Fibroblast of lung (primary cell): ENCODE data around the gene CFAP410. TPM values are rescaled to one million over a fixed set of nuclear protein-coding genes. Genes with fewer than 3 reads are reported as not detected.

Source experiments
- DNase-seq, 2 donors: peaks; one replicate each; pipeline versions ENCODE4 v3.0.0 to v3.0.0-alpha.2; 2010; ENCODE audit warnings: low read depth in 2 of 2
- H2AFZ ChIP-seq: 2 replicates; pipeline ENCODE4 v1.5.1; 2012; ENCODE audit warnings: low read length, control low read depth, inconsistent platforms
- H3K27ac ChIP-seq: 2 replicates; pipeline ENCODE4 v1.5.1; 2011; ENCODE audit warnings: low read length, control low read depth; ENCODE audit not compliant: insufficient read depth
- H3K27me3 ChIP-seq: 2 replicates; pipeline ENCODE4 v1.5.1; 2011; ENCODE audit warnings: mild to moderate bottlenecking, low read length; ENCODE audit not compliant: control insufficient read depth, insufficient read depth
- H3K36me3 ChIP-seq: 2 replicates; pipeline ENCODE4 v1.5.1; 2011; ENCODE audit warnings: low read length; ENCODE audit not compliant: control insufficient read depth, insufficient read depth
- H3K4me1 ChIP-seq: 2 replicates; pipeline ENCODE4 v1.5.1; 2011; ENCODE audit warnings: low read length; ENCODE audit not compliant: control insufficient read depth, insufficient read depth; ENCODE audit errors: extremely low read depth
- H3K4me2 ChIP-seq: 2 replicates; pipeline ENCODE4 v1.5.1; 2011; ENCODE audit warnings: low read length, control low read depth; ENCODE audit not compliant: insufficient read depth; ENCODE audit errors: extremely low read depth
- H3K4me3 ChIP-seq, 4 experiments: fragments of 200-600 bp in 1 of 4; sonication (generic) in 1 of 4; replicated peaks in 1 of 4; 2 replicates each; pipeline ENCODE4 v1.5.1; 2011 to 2016; ENCODE audit warnings: low read length in 4 of 4, low read depth in 3 of 4, mild to moderate bottlenecking in 3 of 4, control low read depth in 2 of 4, inconsistent platforms in 1 of 4, mixed read lengths in 1 of 4; ENCODE audit not compliant: insufficient read depth in 1 of 4; ENCODE audit errors: control extremely low read depth in 1 of 4
- H3K79me2 ChIP-seq: 2 replicates; pipeline ENCODE4 v1.5.1; 2012; ENCODE audit warnings: mild to moderate bottlenecking, low read length, inconsistent platforms; ENCODE audit not compliant: control insufficient read depth, insufficient read depth
- H3K9ac ChIP-seq: 2 replicates; pipeline ENCODE4 v1.5.1; 2011; ENCODE audit warnings: mild to moderate bottlenecking, low read length, control low read depth; ENCODE audit not compliant: insufficient read depth
- H3K9me3 ChIP-seq: 2 replicates; pipeline ENCODE4 v1.5.1; 2012; ENCODE audit warnings: low read depth, low read length; ENCODE audit not compliant: control insufficient read depth, insufficient read depth
- H4K20me1 ChIP-seq: 2 replicates; pipeline ENCODE4 v1.5.1; 2011; ENCODE audit warnings: low read length; ENCODE audit not compliant: control insufficient read depth, insufficient read depth; ENCODE audit errors: extremely low read depth
- CTCF ChIP-seq, 2 donors: IDR thresholded peaks in 1 of 2; conservative IDR thresholded peaks in 1 of 2; 1 replicate in 1 of 2; 2 replicates in 1 of 2; pipeline ENCODE4 v1.5.1; 2011 to 2012; ENCODE audit warnings: low read length in 2 of 2, control low read depth in 1 of 2, inconsistent platforms in 1 of 2, low read depth in 1 of 2, mild to moderate bottlenecking in 1 of 2
- EZH2 ChIP-seq: IDR thresholded peaks from 2 replicates; pipeline ENCODE4 v1.5.1; 2012; ENCODE audit warnings: low read length, control low read depth, mild to moderate bottlenecking; ENCODE audit errors: missing control alignments
- polyA plus RNA-seq, 2 donors: library from polyadenylated mRNA; depleted of rRNA in 1 of 2; stranded (reverse) in 1 of 2; unstranded in 1 of 2; fragments of >200 nt; gene quantifications; 2 replicates each; pipeline ENCODE4 v1.2.1, GENCODE V29; 2011 to 2012; ENCODE audit warnings: missing spikeins in 1 of 2
- total RNA-seq: library from RNA; depleted of rRNA; stranded (reverse); fragments of >200 nt; gene quantifications from 2 replicates; pipeline ENCODE4 v1.2.1, GENCODE V29; 2014

CFAP410 gene
- total and polyA plus RNA-seq, 2 donors (not counting 1 experiment from before 2014, with no cell fraction given): 4.9 to 7.1 TPM

GRCh38 chr21:44286716-44287632 lies 52.2 kb downstream of the CFAP410 start:
- Histone ChIP-seq H3K4me3 (no peak overlapping the region), H4K20me1 (no peaks in the 10 kb centered on the region), H3K27me3 (no peaks in the 10 kb centered on the region), H2AFZ (no peak overlapping the region), H3K9ac (no peak overlapping the region), H3K79me2 (no peaks in the 10 kb centered on the region), H3K27ac (no peak overlapping the region), H3K36me3 (no peaks in the 10 kb centered on the region), H3K4me1 (no peaks in the 10 kb centered on the region), H3K4me2 (no peak overlapping the region), H3K9me3 (no peaks in the 10 kb centered on the region)
- TF ChIP-seq CTCF (conservative IDR thresholded peaks at IDR 0.05 in 1 of 2, IDR thresholded peaks at IDR 0.05 in 1 of 2; ENCODE audit: low read depth in 1 of 2, low read length in 2 of 2) (no peak), EZH2 (no peak)
- DNase-seq: no peak

- H3K79me2 ChIP-seq: no peaks in the 10 kb centered on the region
- DNase-seq: no peak
- no peak overlapping the region for H3K27ac ChIP-seq
- no peaks in the 10 kb centered on the region for H3K36me3 ChIP-seq
- H4K20me1 ChIP-seq: no peaks in the 10 kb centered on the region
- H3K4me1 ChIP-seq: no peaks in the 10 kb centered on the region
- H3K9ac ChIP-seq: no peak overlapping the region
- TF ChIP-seq EZH2 (no peak), CTCF (conservative IDR thresholded peaks at IDR 0.05 in 1 of 2, IDR thresholded peaks at IDR 0.05 in 1 of 2; ENCODE audit: low read depth in 1 of 2, low read length in 2 of 2) (no peak)
- H2AFZ ChIP-seq: no peak overlapping the region
- no peak overlapping the region for H3K4me3 ChIP-seq
- no peak overlapping the region for H3K4me2 ChIP-seq
- H3K9me3 ChIP-seq: no peaks in the 10 kb centered on the region
- H3K27me3 ChIP-seq: no peaks in the 10 kb centered on the region
Observed at GRCh38 chr21:44286086-44286715, 53.0 kb downstream of the CFAP410 start.

- Histone ChIP-seq H3K4me1 (no peaks in the 10 kb centered on the region), H3K4me2 (no peak within 1 kb of the TSS), H3K27me3 (no peaks in the 10 kb centered on the region), H2AFZ (no peak within 1 kb of the TSS), H3K9ac (no peak within 1 kb of the TSS), H3K9me3 (no peaks in the 10 kb centered on the region), H3K4me3 (no peak within 1 kb of the TSS), H3K79me2 (no peaks in the 10 kb centered on the region), H3K36me3 (no peaks in the 10 kb centered on the region), H3K27ac (no peak within 1 kb of the TSS), H4K20me1 (no peaks in the 10 kb centered on the region)
- TF ChIP-seq EZH2 (no peak), CTCF (conservative IDR thresholded peaks at IDR 0.05 in 1 of 2, IDR thresholded peaks at IDR 0.05 in 1 of 2; ENCODE audit: low read depth in 1 of 2, low read length in 2 of 2) (no peak)
- no peak for DNase-seq
Observed at GRCh38 chr21:44285138-44285992, 53.8 kb downstream of the CFAP410 start, which contains the start of gene AIRE. Gene AIRE, plus strand, starts transcription at chr21:44285876. Its CDS starts 131 bp downstream, at chr21:44286007.
